ENCODE results near the gene NMUR1. TPM values are rescaled to one million over a fixed set of nuclear protein-coding genes. Genes with fewer than 3 reads are reported as not detected.

The NMUR1 gene
- total and polyA plus RNA-seq, 2 experiments from 2014 or later, result 0.29 to 0.59 TPM

DNA sequence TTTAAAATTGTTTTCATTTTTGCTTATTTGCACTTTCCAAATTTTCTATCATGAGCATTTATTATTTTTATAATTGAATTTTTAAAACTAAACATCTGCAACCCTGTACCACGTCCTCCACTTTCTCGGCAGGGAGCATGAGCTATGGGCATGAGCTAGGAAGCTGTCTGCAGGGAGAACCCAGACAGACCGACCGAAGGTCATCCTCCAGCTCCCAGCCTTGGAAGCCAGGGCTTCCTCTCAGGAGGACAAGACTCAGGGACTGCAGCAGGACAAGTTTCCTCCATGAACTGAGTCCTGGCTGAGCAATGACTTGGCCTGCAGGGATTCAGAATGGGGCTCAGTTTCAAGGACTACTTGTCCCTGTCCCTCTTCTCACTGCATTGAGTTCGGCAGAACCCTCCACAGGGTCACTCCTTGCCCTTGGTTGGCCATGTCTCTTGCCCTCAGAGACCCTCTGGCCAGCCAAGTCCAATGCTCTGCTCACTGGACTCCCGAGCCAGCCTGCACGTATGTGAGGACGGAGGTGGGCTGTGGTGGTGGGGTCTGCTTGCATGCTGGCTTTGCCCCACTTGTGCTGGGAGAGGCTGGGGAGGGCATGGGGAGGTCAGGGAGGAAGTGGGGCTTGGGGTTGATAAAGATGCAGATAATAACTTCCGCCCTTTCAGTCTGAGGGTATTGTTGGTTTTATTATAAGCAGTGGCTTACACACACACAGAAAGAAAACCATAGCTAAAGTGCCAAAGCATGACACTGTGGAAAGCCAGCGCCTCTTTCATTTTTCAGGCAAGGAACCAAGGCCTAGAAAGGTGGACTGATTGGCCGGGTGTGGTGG is 6.6 kb downstream of the NMUR1 start (continued):
- no peak for TF ChIP-seq POLR2AphosphoS5 (IDR thresholded peaks at IDR 0.05; ENCODE audit: low read depth)
- no peak for TF ChIP-seq ZNF331 (CRISPR knock-in tag; IDR thresholded peaks at IDR 0.05; ENCODE audit: low read depth)
- TF ChIP-seq, protein P1, sequence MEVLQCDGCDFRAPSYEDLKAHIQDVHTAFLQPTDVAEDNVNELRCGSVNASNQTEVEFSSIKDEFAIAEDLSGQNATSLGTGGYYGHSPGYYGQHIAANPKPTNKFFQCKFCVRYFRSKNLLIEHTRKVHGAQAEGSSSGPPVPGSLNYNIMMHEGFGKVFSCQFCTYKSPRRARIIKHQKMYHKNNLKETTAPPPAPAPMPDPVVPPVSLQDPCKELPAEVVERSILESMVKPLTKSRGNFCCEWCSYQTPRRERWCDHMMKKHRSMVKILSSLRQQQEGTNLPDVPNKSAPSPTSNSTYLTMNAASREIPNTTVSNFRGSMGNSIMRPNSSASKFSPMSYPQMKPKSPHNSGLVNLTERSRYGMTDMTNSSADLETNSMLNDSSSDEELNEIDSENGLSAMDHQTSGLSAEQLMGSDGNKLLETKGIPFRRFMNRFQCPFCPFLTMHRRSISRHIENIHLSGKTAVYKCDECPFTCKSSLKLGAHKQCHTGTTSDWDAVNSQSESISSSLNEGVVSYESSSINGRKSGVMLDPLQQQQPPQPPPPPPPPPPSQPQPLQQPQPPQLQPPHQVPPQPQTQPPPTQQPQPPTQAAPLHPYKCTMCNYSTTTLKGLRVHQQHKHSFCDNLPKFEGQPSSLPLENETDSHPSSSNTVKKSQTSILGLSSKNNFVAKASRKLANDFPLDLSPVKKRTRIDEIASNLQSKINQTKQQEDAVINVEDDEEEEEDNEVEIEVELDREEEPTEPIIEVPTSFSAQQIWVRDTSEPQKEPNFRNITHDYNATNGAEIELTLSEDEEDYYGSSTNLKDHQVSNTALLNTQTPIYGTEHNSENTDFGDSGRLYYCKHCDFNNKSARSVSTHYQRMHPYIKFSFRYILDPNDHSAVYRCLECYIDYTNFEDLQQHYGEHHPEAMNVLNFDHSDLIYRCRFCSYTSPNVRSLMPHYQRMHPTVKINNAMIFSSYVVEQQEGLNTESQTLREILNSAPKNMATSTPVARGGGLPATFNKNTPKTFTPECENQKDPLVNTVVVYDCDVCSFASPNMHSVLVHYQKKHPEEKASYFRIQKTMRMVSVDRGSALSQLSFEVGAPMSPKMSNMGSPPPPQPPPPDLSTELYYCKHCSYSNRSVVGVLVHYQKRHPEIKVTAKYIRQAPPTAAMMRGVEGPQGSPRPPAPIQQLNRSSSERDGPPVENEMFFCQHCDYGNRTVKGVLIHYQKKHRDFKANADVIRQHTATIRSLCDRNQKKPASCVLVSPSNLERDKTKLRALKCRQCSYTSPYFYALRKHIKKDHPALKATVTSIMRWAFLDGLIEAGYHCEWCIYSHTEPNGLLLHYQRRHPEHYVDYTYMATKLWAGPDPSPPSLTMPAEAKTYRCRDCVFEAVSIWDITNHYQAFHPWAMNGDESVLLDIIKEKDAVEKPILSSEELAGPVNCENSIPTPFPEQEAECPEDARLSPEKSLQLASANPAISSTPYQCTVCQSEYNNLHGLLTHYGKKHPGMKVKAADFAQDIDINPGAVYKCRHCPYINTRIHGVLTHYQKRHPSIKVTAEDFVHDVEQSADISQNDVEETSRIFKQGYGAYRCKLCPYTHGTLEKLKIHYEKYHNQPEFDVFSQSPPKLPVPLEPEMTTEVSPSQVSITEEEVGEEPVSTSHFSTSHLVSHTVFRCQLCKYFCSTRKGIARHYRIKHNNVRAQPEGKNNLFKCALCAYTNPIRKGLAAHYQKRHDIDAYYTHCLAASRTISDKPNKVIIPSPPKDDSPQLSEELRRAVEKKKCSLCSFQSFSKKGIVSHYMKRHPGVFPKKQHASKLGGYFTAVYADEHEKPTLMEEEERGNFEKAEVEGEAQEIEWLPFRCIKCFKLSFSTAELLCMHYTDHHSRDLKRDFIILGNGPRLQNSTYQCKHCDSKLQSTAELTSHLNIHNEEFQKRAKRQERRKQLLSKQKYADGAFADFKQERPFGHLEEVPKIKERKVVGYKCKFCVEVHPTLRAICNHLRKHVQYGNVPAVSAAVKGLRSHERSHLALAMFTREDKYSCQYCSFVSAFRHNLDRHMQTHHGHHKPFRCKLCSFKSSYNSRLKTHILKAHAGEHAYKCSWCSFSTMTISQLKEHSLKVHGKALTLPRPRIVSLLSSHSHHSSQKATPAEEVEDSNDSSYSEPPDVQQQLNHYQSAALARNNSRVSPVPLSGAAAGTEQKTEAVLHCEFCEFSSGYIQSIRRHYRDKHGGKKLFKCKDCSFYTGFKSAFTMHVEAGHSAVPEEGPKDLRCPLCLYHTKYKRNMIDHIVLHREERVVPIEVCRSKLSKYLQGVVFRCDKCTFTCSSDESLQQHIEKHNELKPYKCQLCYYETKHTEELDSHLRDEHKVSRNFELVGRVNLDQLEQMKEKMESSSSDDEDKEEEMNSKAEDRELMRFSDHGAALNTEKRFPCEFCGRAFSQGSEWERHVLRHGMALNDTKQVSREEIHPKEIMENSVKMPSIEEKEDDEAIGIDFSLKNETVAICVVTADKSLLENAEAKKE (CRISPR knock-in tag; IDR thresholded peaks at IDR 0.05), result no peak

DNA sequence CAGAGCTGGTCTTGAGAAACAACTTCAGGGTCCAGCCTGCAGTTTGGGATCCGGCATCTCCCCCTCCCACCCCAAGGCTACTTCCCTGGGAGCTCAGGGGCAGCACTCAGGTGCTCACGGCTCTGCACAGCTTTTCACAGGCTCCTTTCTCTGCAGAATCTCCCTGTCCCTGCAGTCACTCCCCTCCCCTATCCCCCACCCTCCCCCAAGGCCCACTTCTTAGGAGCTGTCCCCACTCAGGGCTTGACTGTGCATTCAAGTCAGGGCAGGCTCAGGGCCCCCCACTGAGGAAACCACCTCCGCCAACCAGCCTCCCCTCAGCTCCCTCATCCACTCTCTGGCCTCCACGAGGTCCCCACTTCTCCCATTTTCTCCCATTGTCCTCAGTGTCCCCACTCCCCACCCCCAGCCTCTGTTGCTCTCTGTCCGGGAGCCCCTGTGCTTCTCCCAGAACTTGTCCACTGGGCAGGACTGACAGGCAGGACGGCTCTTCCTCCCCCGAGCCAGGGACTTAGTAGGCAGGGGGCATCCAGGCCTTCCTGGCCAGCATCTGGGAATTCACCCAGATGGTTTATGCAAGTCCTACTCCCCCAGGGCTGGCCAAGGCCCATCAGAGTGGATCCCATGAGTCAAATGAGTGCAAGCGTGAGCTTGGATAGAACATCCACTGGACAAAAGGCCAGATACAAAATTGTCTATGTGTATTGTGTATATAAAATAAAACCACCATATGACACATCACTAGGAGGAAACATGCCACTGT is 7.6 kb downstream of the NMUR1 start:
- H3K27me3 ChIP-seq (ENCODE audit: insufficient read depth), result no peaks in the 10 kb centered on the region
- no peaks in the 10 kb centered on the region for H4K20me1 ChIP-seq (replicated peaks; ENCODE audit: insufficient read depth)
- Mint-ChIP-seq H3K36me3 (ENCODE audit: low read depth) (no peaks in the 10 kb centered on the region), H3K4me1 (peaks cover 8% of the 10 kb centered on the region; the same call in 2 of the 3 replicates), H3K4me3 (no peak overlapping the region), H3K27me3 (ENCODE audit: insufficient read depth, low read depth, poor library complexity) (peaks cover 16% of the 10 kb centered on the region), H3K27ac (no peak overlapping the region), H3K9me3 (no peaks in the 10 kb centered on the region)
- DNase-seq (ENCODE audit: low spot score) (no peak), ATAC-seq (no peak)
- H3K4me2 ChIP-seq, result no peak overlapping the region
- no peaks in the 10 kb centered on the region for H3K4me1 ChIP-seq (ENCODE audit: insufficient read depth)
- no peak overlapping the region for H3K27ac ChIP-seq (ENCODE audit: low read depth)
- H3K4me3 ChIP-seq, result no peak overlapping the region
- H3K9me2 ChIP-seq (ENCODE audit: insufficient read depth), result no peaks in the 10 kb centered on the region
- H3K36me3 ChIP-seq (ENCODE audit: insufficient read depth), result no peaks in the 10 kb centered on the region
- no peaks in the 10 kb centered on the region for H3K79me2 ChIP-seq (replicated peaks; ENCODE audit: insufficient read depth)
- no peaks in the 10 kb centered on the region for H3F3A ChIP-seq (replicated peaks; ENCODE audit: low read depth)
- H2AFZ ChIP-seq, result no peak overlapping the region
- TF ChIP-seq, protein P2, sequence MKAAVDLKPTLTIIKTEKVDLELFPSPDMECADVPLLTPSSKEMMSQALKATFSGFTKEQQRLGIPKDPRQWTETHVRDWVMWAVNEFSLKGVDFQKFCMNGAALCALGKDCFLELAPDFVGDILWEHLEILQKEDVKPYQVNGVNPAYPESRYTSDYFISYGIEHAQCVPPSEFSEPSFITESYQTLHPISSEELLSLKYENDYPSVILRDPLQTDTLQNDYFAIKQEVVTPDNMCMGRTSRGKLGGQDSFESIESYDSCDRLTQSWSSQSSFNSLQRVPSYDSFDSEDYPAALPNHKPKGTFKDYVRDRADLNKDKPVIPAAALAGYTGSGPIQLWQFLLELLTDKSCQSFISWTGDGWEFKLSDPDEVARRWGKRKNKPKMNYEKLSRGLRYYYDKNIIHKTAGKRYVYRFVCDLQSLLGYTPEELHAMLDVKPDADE (IDR thresholded peaks at IDR 0.05), result no peak
- no peak for TF ChIP-seq JUNB (IDR thresholded peaks at IDR 0.05; ENCODE audit: unreplicated experiment)
- no peak for TF ChIP-seq ZNF331 (CRISPR knock-in tag; IDR thresholded peaks at IDR 0.05; ENCODE audit: low read depth)
- no peak for TF ChIP-seq EZH2phosphoT487 (IDR thresholded peaks at IDR 0.05; ENCODE audit: unreplicated experiment)
- TF ChIP-seq CREB1 (CRISPR knock-in tag; IDR thresholded peaks at IDR 0.05; ENCODE audit: low read depth), result no peak
- TF ChIP-seq, protein P3, sequence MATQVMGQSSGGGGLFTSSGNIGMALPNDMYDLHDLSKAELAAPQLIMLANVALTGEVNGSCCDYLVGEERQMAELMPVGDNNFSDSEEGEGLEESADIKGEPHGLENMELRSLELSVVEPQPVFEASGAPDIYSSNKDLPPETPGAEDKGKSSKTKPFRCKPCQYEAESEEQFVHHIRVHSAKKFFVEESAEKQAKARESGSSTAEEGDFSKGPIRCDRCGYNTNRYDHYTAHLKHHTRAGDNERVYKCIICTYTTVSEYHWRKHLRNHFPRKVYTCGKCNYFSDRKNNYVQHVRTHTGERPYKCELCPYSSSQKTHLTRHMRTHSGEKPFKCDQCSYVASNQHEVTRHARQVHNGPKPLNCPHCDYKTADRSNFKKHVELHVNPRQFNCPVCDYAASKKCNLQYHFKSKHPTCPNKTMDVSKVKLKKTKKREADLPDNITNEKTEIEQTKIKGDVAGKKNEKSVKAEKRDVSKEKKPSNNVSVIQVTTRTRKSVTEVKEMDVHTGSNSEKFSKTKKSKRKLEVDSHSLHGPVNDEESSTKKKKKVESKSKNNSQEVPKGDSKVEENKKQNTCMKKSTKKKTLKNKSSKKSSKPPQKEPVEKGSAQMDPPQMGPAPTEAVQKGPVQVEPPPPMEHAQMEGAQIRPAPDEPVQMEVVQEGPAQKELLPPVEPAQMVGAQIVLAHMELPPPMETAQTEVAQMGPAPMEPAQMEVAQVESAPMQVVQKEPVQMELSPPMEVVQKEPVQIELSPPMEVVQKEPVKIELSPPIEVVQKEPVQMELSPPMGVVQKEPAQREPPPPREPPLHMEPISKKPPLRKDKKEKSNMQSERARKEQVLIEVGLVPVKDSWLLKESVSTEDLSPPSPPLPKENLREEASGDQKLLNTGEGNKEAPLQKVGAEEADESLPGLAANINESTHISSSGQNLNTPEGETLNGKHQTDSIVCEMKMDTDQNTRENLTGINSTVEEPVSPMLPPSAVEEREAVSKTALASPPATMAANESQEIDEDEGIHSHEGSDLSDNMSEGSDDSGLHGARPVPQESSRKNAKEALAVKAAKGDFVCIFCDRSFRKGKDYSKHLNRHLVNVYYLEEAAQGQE (IDR thresholded peaks at IDR 0.05; ENCODE audit: unreplicated experiment), result no peak
- no peak for TF ChIP-seq STAT1 (IDR thresholded peaks at IDR 0.05; ENCODE audit: unreplicated experiment)
- TF ChIP-seq, protein P4, sequence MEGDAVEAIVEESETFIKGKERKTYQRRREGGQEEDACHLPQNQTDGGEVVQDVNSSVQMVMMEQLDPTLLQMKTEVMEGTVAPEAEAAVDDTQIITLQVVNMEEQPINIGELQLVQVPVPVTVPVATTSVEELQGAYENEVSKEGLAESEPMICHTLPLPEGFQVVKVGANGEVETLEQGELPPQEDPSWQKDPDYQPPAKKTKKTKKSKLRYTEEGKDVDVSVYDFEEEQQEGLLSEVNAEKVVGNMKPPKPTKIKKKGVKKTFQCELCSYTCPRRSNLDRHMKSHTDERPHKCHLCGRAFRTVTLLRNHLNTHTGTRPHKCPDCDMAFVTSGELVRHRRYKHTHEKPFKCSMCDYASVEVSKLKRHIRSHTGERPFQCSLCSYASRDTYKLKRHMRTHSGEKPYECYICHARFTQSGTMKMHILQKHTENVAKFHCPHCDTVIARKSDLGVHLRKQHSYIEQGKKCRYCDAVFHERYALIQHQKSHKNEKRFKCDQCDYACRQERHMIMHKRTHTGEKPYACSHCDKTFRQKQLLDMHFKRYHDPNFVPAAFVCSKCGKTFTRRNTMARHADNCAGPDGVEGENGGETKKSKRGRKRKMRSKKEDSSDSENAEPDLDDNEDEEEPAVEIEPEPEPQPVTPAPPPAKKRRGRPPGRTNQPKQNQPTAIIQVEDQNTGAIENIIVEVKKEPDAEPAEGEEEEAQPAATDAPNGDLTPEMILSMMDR (conservative IDR thresholded peaks at IDR 0.05; ENCODE audit: low read depth in 2 of 2), result no peak
